CD4-positive, alpha-beta T cell (primary cell): Measurements from ENCODE around the gene GCLM. TPM values are rescaled to one million over a fixed set of nuclear protein-coding genes. Genes with fewer than 3 reads are reported as not detected.
A peak's percentile ranks its signal among the peaks of the same experiment; 100 is the strongest.
"Not testable (repeated sequence)": the region's sequence is repeated elsewhere in the genome, so short reads cannot be mapped to it uniquely, and the experiment has no call there.

Experiments used
- ATAC-seq: fragments of 200-7000 bp; cut with Tn5 transposase; one replicate; pipeline ENCODE4 v1.10.0; 2022; ENCODE audit warnings: mild to moderate bottlenecking; ENCODE audit not compliant: poor library complexity
- CTCF ChIA-PET: fragments of 350-600 bp; sonication (Branson Sonifier 250); formaldehyde crosslinking; loops from one replicate; lab custom pipeline; 2021; ENCODE audit warnings: antibody characterized with exemption, inconsistent platforms; lab: Charles Lee
- POLR2A ChIA-PET: fragments of 350-600 bp; sonication (Branson Sonifier 250); formaldehyde crosslinking; loops from one replicate; lab custom pipeline; 2021; ENCODE audit warnings: antibody characterized with exemption, inconsistent platforms; lab: Charles Lee
- DNase-seq, 14 experiments: peaks; one replicate each; pipeline ENCODE4 v3.0.0-alpha.2; 2013 to 2020; ENCODE audit warnings: mixed read lengths in 2 of 14
- H3K27ac ChIP-seq, 2 donors: one replicate each; pipeline versions ENCODE4 v1.5.1 to v1.7.0; 2013; ENCODE audit warnings: low read length in 2 of 2, low read depth in 1 of 2, mild to moderate bottlenecking in 1 of 2
- H3K27me3 ChIP-seq, 2 experiments: 1 replicate in 1 of 2; 2 replicates in 1 of 2; pipeline versions ENCODE4 v1.6.1 to v1.7.0; 2013; ENCODE audit warnings: low read length in 2 of 2, control low read depth in 1 of 2, mild to moderate bottlenecking in 1 of 2, moderate library complexity in 1 of 2; ENCODE audit not compliant: insufficient read depth in 2 of 2, control insufficient read depth in 1 of 2
- H3K36me3 ChIP-seq: one replicate; pipeline ENCODE4 v1.6.1; 2013; ENCODE audit warnings: low read length, control low read depth; ENCODE audit not compliant: insufficient read depth
- H3K4me1 ChIP-seq: one replicate; pipeline ENCODE4 v1.6.1; 2013; ENCODE audit warnings: low read length, control low read depth; ENCODE audit not compliant: insufficient read depth
- H3K4me3 ChIP-seq: one replicate; pipeline ENCODE4 v1.5.1; 2013; ENCODE audit warnings: mild to moderate bottlenecking, low read length, moderate library complexity
- H3K9me3 ChIP-seq, 2 experiments: 1 replicate in 1 of 2; 2 replicates in 1 of 2; pipeline versions ENCODE4 v1.6.1 to v1.7.0; 2013; ENCODE audit warnings: low read length in 2 of 2, mild to moderate bottlenecking in 2 of 2, control low read depth in 1 of 2, moderate library complexity in 1 of 2; ENCODE audit not compliant: control insufficient read depth in 1 of 2, insufficient read depth in 1 of 2
- H3K27ac Mint-ChIP-seq: one replicate; pipeline ENCODE4 v1.8.0; 2020; ENCODE audit warnings: mixed read lengths
- H3K27me3 Mint-ChIP-seq: one replicate; pipeline ENCODE4 v1.8.0; 2021; ENCODE audit warnings: mixed read lengths
- H3K36me3 Mint-ChIP-seq: one replicate; pipeline ENCODE4 v1.8.0; 2021; ENCODE audit warnings: low read depth, mixed read lengths
- H3K4me1 Mint-ChIP-seq: one replicate; pipeline ENCODE4 v1.8.0; 2021; ENCODE audit warnings: low read depth, mixed read lengths
- H3K4me3 Mint-ChIP-seq: one replicate; pipeline ENCODE4 v1.8.0; 2020; ENCODE audit warnings: mild to moderate bottlenecking, mixed read lengths
- H3K9me3 Mint-ChIP-seq: one replicate; pipeline ENCODE4 v1.8.0; 2020; ENCODE audit warnings: mixed read lengths
- CTCF ChIP-seq: fragments of 200-600 bp; IDR thresholded peaks from one replicate; pipeline ENCODE4 v1.8.0; 2022; ENCODE audit warnings: antibody characterized with exemption, mild to moderate bottlenecking
- intact Hi-C, 2 experiments: fragments of 100-400 bp; cut with DNase I in 1 of 2; cut with micrococcal nuclease in 1 of 2; formaldehyde crosslinking; loops; one replicate each; pipeline versions ENCODE4 v1.15.1 to v1.9.0; 2023 to 2025; cut with DNase I, micrococcal nuclease
- total RNA-seq, 174 experiments: library from RNA in 2 of 174; stranded (reverse) in 2 of 174; gene quantifications; one replicate each; pipeline ENCODE4 v1.2.3 and lab custom pipeline; 2021 to 2026

The GCLM gene
- total RNA-seq, 2 experiments from 2014 or later = 6.1 to 6.8 TPM

- DNase-seq = peak in 4 of 14 experiments; percentile 22 to 75 (median 56)
- peaks cover 36% of the 10 kb centered on the region for H3K4me1 Mint-ChIP-seq
- Histone ChIP-seq H3K27me3 (no peaks in the 10 kb centered on the region), H3K4me3 (no peak overlapping the region), H3K9me3 (no peaks in the 10 kb centered on the region), H3K27ac (peak overlapping the region in 1 of 2 donors; percentile 25), H3K36me3 (peaks cover 85% of the 10 kb centered on the region), H3K4me1 (peaks cover 19% of the 10 kb centered on the region)
- H3K9me3 Mint-ChIP-seq = no peaks in the 10 kb centered on the region
- peak overlapping the region; percentile 40 for H3K4me3 Mint-ChIP-seq
- ATAC-seq = peak; percentile 35
- no peaks in the 10 kb centered on the region for H3K27me3 Mint-ChIP-seq
- H3K36me3 Mint-ChIP-seq = peaks cover 91% of the 10 kb centered on the region
- intact Hi-C loops = loop anchor here (1.0 to 10.0 kb wide), 6 partner anchors 30 to 1039 kb away; partner anchors contain the start of gene RPL5 (in 1 of the 2)
- ChIA-PET POLR2A (no interaction called here), CTCF (interaction anchor here (1.3 kb wide), 1 partner anchor 245 kb away, joined by 4 read pairs; no protein-coding TSS in a partner anchor)
- peak; percentile 57 for TF ChIP-seq CTCF
- H3K27ac Mint-ChIP-seq = peak overlapping the region; percentile 57
Observed at GRCh38 chr1:93874025-93874651, 35.1 kb downstream of the GCLM start.

- Histone ChIP-seq H3K4me1 (peaks cover 2% of the 10 kb centered on the region), H3K27me3 (no peaks in the 10 kb centered on the region), H3K4me3 (no peak overlapping the region), H3K36me3 (peaks cover 78% of the 10 kb centered on the region), H3K27ac (no peak overlapping the region), H3K9me3 (no peaks in the 10 kb centered on the region)
- no peak for TF ChIP-seq CTCF
- ChIA-PET POLR2A (interaction anchor here (0.6 to 0.9 kb wide), 2 partner anchors 25 to 585 kb away, joined by 3 to 4 read pairs; no protein-coding TSS in a partner anchor), CTCF (no interaction called here)
- H3K27ac Mint-ChIP-seq = no peak overlapping the region
- DNase-seq (no peak), ATAC-seq (no peak)
- H3K27me3 Mint-ChIP-seq = no peaks in the 10 kb centered on the region
- H3K4me1 Mint-ChIP-seq = peaks cover 12% of the 10 kb centered on the region
- H3K9me3 Mint-ChIP-seq = no peaks in the 10 kb centered on the region
- intact Hi-C loops = loop anchor here (10.0 kb wide), 3 partner anchors 437 to 1037 kb away; partner anchors contain the start of gene RPL5 (in 1 of the 2)
- H3K4me3 Mint-ChIP-seq = no peak overlapping the region
- H3K36me3 Mint-ChIP-seq = peaks cover 85% of the 10 kb centered on the region
Observed at GRCh38 chr1:93871366-93871765, 37.9 kb downstream of the GCLM start.

- Mint-ChIP-seq H3K36me3 (peaks cover 70% of the 10 kb centered on the region), H3K4me1 (peaks cover 8% of the 10 kb centered on the region)
- POLR2A ChIA-PET = interaction anchor here (1.1 kb wide), 1 partner anchor 9 kb away, joined by 8 read pairs; the partner anchor contains the start of gene DNTTIP2
Observed at GRCh38 chr1:93869653-93870052, 39.6 kb downstream of the GCLM start.

GRCh38 chr1:93868492-93868891, 40.7 kb downstream of the GCLM start:
- H3K4me1 ChIP-seq, H3K4me3 Mint-ChIP-seq, H3K4me1 Mint-ChIP-seq, H3K9me3 Mint-ChIP-seq, H3K9me3 ChIP-seq, H3K27ac ChIP-seq, ATAC-seq, CTCF ChIA-PET, DNase-seq, intact Hi-C loops, H3K27me3 Mint-ChIP-seq, H3K27me3 ChIP-seq, H3K4me3 ChIP-seq: not testable (repeated sequence)
- peaks cover 50% of the 10 kb centered on the region for H3K36me3 ChIP-seq
- POLR2A ChIA-PET = interaction anchor here (0.8 to 1.1 kb wide), 2 partner anchors 11 to 22 kb away, joined by 3 to 8 read pairs; partner anchors contain the start of gene DNTTIP2
- H3K36me3 Mint-ChIP-seq = peaks cover 58% of the 10 kb centered on the region
- peak overlapping the region; percentile 57 for H3K27ac Mint-ChIP-seq

More at GRCh38 chr1:93869653-93870052, 39.6 kb downstream of the GCLM start:
- CTCF ChIA-PET = no interaction called here
- Mint-ChIP-seq H3K27ac (no peak overlapping the region), H3K27me3 (no peaks in the 10 kb centered on the region), H3K9me3 (no peaks in the 10 kb centered on the region), H3K4me3 (no peak overlapping the region)
- peaks cover 61% of the 10 kb centered on the region for H3K36me3 ChIP-seq
- ATAC-seq (no peak), DNase-seq (no peak)
- H3K4me1 ChIP-seq = no peaks in the 10 kb centered on the region
- no peak overlapping the region for H3K27ac ChIP-seq
- H3K27me3 ChIP-seq = no peaks in the 10 kb centered on the region
- H3K4me3 ChIP-seq = no peak overlapping the region
- TF ChIP-seq CTCF = no peak
- no peaks in the 10 kb centered on the region for H3K9me3 ChIP-seq
- intact Hi-C loops = loop anchor here (10.0 kb wide), 3 partner anchors 435 to 1035 kb away; partner anchors contain the start of gene RPL5 (in 1 of the 2)
